HepG2 (cell line): ENCODE measurements around the gene P2RY2. TPM values are rescaled to one million over a fixed set of nuclear protein-coding genes. Genes with fewer than 3 reads are reported as not detected.

Experiments
- ATAC-seq: fragments of 200-7000 bp; cut with Tn5 transposase; 3 replicates; pipeline ENCODE4 v1.9.1; 2020; ENCODE audit warnings: mild to moderate bottlenecking, moderate library complexity
- BruUV-seq: library from RNA; stranded (reverse); fragments of 400-500 nt; replicated peaks from 2 replicates; lab custom pipeline; 2021; lab: Mats Ljungman, UMichigan
- CTCF ChIA-PET: fragments of 300-600 bp; formaldehyde crosslinking; extraction: SDS; loops from one replicate; lab custom pipeline; 2021; ENCODE audit warnings: low total read pairs, inconsistent platforms, low intra/inter-chr PET ratio; lab: Yijun Ruan, JAX
- POLR2A ChIA-PET: fragments of 350-600 bp; sonication (Branson Sonifier 250); formaldehyde crosslinking; loops from one replicate; lab custom pipeline; 2020; ENCODE audit warnings: antibody characterized with exemption, inconsistent platforms; lab: Yijun Ruan, JAX
- DNase-seq: peaks from one replicate; pipeline ENCODE4 v3.0.0-alpha.2; 2015; ENCODE audit warnings: low spot score
- FAIRE-seq: peaks from 3 replicates; lab custom pipeline; 2011; peaks lifted over from hg19 to GRCh38; lab: Jason Lieb, UNC
- H2AFZ ChIP-seq: one replicate; pipeline ENCODE4 v1.6.1; 2011; ENCODE audit warnings: low read length, inconsistent platforms
- H3K27ac ChIP-seq: fragments of 300-600 bp; 3 replicates; pipeline ENCODE4 v1.8.0; 2011; ENCODE audit warnings: mixed run types, mild to moderate bottlenecking, mixed read lengths, low read length, inconsistent platforms; ENCODE audit not compliant: insufficient read depth; ENCODE audit errors: extremely low read length
- H3K27me3 ChIP-seq, 2 experiments: fragments of 200-600 bp in 1 of 2; 2 replicates in 1 of 2; 3 replicates in 1 of 2; pipeline versions ENCODE4 v1.6.0 to v1.8.0; 2011; ENCODE audit warnings: low read length in 2 of 2, mild to moderate bottlenecking in 2 of 2, moderate library complexity in 2 of 2, inconsistent platforms in 1 of 2; ENCODE audit not compliant: insufficient read depth in 2 of 2, control insufficient read depth in 1 of 2
- H3K36me3 ChIP-seq, 2 experiments: fragments of 200-600 bp in 1 of 2; replicated peaks in 1 of 2; 2 replicates in 1 of 2; 3 replicates in 1 of 2; pipeline versions ENCODE4 v1.5.1 to v1.8.0; 2011; ENCODE audit warnings: low read length in 2 of 2, inconsistent platforms in 1 of 2; ENCODE audit not compliant: insufficient read depth in 2 of 2, control insufficient read depth in 1 of 2
- H3K4me1 ChIP-seq: 2 replicates; pipeline ENCODE4 v1.5.1; 2012; ENCODE audit warnings: low read length, inconsistent platforms; ENCODE audit not compliant: insufficient read depth
- H3K4me2 ChIP-seq: 2 replicates; pipeline ENCODE4 v1.6.0; 2011; ENCODE audit warnings: low read depth, low read length, inconsistent platforms
- H3K4me3 ChIP-seq, 3 experiments: fragments of 200-600 bp in 1 of 3; sonication (generic), shearing (Covaris generic) in 1 of 3; replicated peaks in 1 of 3; 2 replicates each; pipeline ENCODE4 v1.5.1; 2011 to 2016; ENCODE audit warnings: low read length in 3 of 3, inconsistent platforms in 2 of 3, low read depth in 2 of 3, mild to moderate bottlenecking in 2 of 3, control low read depth in 1 of 3, mixed read lengths in 1 of 3; ENCODE audit not compliant: insufficient read depth in 1 of 3
- H3K79me2 ChIP-seq: one replicate; pipeline ENCODE4 v1.6.1; 2011; ENCODE audit warnings: low read length, inconsistent platforms; ENCODE audit not compliant: insufficient read depth
- H3K9ac ChIP-seq: 2 replicates; pipeline ENCODE4 v1.6.0; 2011; ENCODE audit warnings: mild to moderate bottlenecking, low read depth, low read length, inconsistent platforms; ENCODE audit not compliant: insufficient read depth
- H3K9me3 ChIP-seq: 2 replicates; pipeline ENCODE4 v1.5.1; 2012; ENCODE audit warnings: mild to moderate bottlenecking, low read length
- H4K20me1 ChIP-seq: 2 replicates; pipeline ENCODE4 v1.6.0; 2011; ENCODE audit warnings: inconsistent platforms, mild to moderate bottlenecking, low read length, moderate library complexity; ENCODE audit not compliant: insufficient read depth
- HHEX ChIP-seq: IDR thresholded peaks from 2 replicates; pipeline ENCODE4 v1.6.1; 2016; ENCODE audit warnings: control low read depth
- KLF9 ChIP-seq: IDR thresholded peaks from 2 replicates; pipeline ENCODE4 v1.6.1; 2016; ENCODE audit warnings: low read depth
- MAFG ChIP-seq: sonication (generic); formaldehyde crosslinking; IDR thresholded peaks from 2 replicates; pipeline ENCODE4 v1.5.1; 2020; ENCODE audit warnings: mild to moderate bottlenecking, missing genetic modification reagents
- SRSF9 ChIP-seq: fragments of 200-400 bp; formaldehyde crosslinking; IDR thresholded peaks from 2 replicates; pipeline ENCODE4 v1.6.1; 2018; ENCODE audit warnings: borderline replicate concordance, mild to moderate bottlenecking, low read depth, low read length; ENCODE audit not compliant: insufficient read depth, poor library complexity, severe bottlenecking
- TBX2 ChIP-seq: sonication (generic); formaldehyde crosslinking; IDR thresholded peaks from 2 replicates; pipeline ENCODE4 v1.5.0; 2020; ENCODE audit warnings: missing genetic modification reagents, mild to moderate bottlenecking, borderline replicate concordance
- TBX3 ChIP-seq: fragments of 450-650 bp; IDR thresholded peaks from 2 replicates; pipeline ENCODE4 v1.6.1; 2017; ENCODE audit warnings: antibody characterized with exemption, mild to moderate bottlenecking, inconsistent platforms, borderline replicate concordance
- ZNF138 ChIP-seq: sonication (generic); formaldehyde crosslinking; IDR thresholded peaks from 2 replicates; pipeline ENCODE4 v1.5.0; 2020; ENCODE audit warnings: mild to moderate bottlenecking, low read depth, missing genetic modification reagents
- ZNF30 ChIP-seq: sonication (generic); formaldehyde crosslinking; IDR thresholded peaks from 2 replicates; pipeline ENCODE4 v1.5.0; 2020; ENCODE audit warnings: mild to moderate bottlenecking, missing genetic modification reagents
- ZNF33A ChIP-seq: sonication (generic); formaldehyde crosslinking; IDR thresholded peaks from 2 replicates; pipeline ENCODE4 v1.5.1; 2020; ENCODE audit warnings: missing genetic modification reagents, mild to moderate bottlenecking, moderate library complexity, borderline replicate concordance
- ZNF510 ChIP-seq: sonication (generic); formaldehyde crosslinking; IDR thresholded peaks from 2 replicates; pipeline ENCODE4 v1.4.0; 2020; ENCODE audit warnings: low read depth, mild to moderate bottlenecking, missing genetic modification reagents
- ZNF687 ChIP-seq: sonication (generic); formaldehyde crosslinking; IDR thresholded peaks from 2 replicates; pipeline ENCODE4 v1.5.1; 2020; ENCODE audit warnings: mild to moderate bottlenecking, missing genetic modification reagents, moderate library complexity
- ZNF839 ChIP-seq: sonication (generic); formaldehyde crosslinking; IDR thresholded peaks from 2 replicates; pipeline ENCODE4 v1.4.0; 2020; ENCODE audit warnings: missing genetic modification reagents, mild to moderate bottlenecking, borderline replicate concordance
- WGBS: methylation state at CpG from one replicate; pipeline ENCODE4 v1.1.6; 2017; ENCODE audit warnings: low lambda C conversion rate; 5-methylcytosine and 5-hydroxymethylcytosine counted together
- in situ Hi-C: cut with HindIII; loops from 2 replicates; pipeline ENCODE4 v1.10.0; 2017; ENCODE audit warnings: low pct_unique_long_range_greater_than_20kb; ENCODE audit not compliant: extremely low pct_ligation_motif_present
- intact Hi-C: fragments of 100-400 bp; cut with micrococcal nuclease; formaldehyde crosslinking; loops from one replicate; pipeline ENCODE4 v1.10.0; 2022; ENCODE audit not compliant: unreplicated experiment
- polyA plus RNA-seq, 8 experiments: library from polyadenylated mRNA; depleted of rRNA in 3 of 8; stranded (reverse) in 7 of 8; unstranded in 1 of 8; fragments of >200 nt; fragmentation: Illumina TruSeq in 4 of 8; extraction: Trizol in 4 of 8; gene quantifications; 2 replicates each; pipeline versions ENCODE4 v1.2.1 to v1.2.3, GENCODE V29; 2011 to 2016; ENCODE audit warnings: low read depth in 4 of 8, missing spikeins in 1 of 8, mixed read lengths in 1 of 8; ENCODE audit not compliant: insufficient read depth in 1 of 8
- total RNA-seq, 5 experiments: library from RNA; depleted of rRNA; stranded (reverse); fragments of >200 nt; fragmentation: Illumina TruSeq; extraction: Trizol; gene quantifications; 2 replicates each; pipeline ENCODE4 v1.2.3, GENCODE V29; 2016; ENCODE audit warnings: low read depth in 1 of 5
- TF ChIP-seq, protein P1 (sequence below): sonication (generic); formaldehyde crosslinking; IDR thresholded peaks from 2 replicates; pipeline ENCODE4 v1.4.0; 2020; ENCODE audit warnings: missing genetic modification reagents

The P2RY2 gene
- total and polyA plus RNA-seq, 2 of the 13 experiments (the other 11 are each of a cell fraction or from before 2014, with no cell fraction given): 0.95 to 3.1 TPM

- peaks cover 10% of the 10 kb centered on the region for H3K4me1 ChIP-seq
- H3K9ac ChIP-seq: no peak overlapping the region
- no peak overlapping the region for H3K4me2 ChIP-seq
- TF ChIP-seq SRSF9 (no peak), KLF9 (CRISPR knock-in tag) (no peak), ZNF839 (no peak), ZNF33A (no peak)
- TF ChIP-seq, protein P1, sequence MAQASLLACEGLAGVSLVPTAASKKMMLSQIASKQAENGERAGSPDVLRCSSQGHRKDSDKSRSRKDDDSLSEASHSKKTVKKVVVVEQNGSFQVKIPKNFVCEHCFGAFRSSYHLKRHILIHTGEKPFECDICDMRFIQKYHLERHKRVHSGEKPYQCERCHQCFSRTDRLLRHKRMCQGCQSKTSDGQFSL (CRISPR knock-in tag): no peak
- H3K79me2 ChIP-seq: no peaks in the 10 kb centered on the region
- POLR2A ChIA-PET: no interaction called here
- no peak for DNase-seq
- H3K27me3 ChIP-seq: peaks cover 8 to 56% of the 10 kb centered on the region in 2 experiments; a peak in 3 of 5 replicates
- no peak overlapping the region for H3K4me3 ChIP-seq
- no peaks in the 10 kb centered on the region for H3K36me3 ChIP-seq
- WGBS: 49% methylated on average over 6 of the region's 8 CpGs
- no peak overlapping the region for H2AFZ ChIP-seq
- no TSS peak for BruUV-seq
- H4K20me1 ChIP-seq: no peaks in the 10 kb centered on the region
- no peak overlapping the region for H3K27ac ChIP-seq
- no peak for ATAC-seq
- no peak for FAIRE-seq
- CTCF ChIA-PET: no interaction called here
- in situ Hi-C loops: loop anchor here (5.0 kb wide), 2 partner anchors 48 to 98 kb away; no protein-coding TSS in a partner anchor
- H3K9me3 ChIP-seq: no peaks in the 10 kb centered on the region
- intact Hi-C loops: no loop called here
Measured at GRCh38 chr11:73189315-73189714, 28.8 kb upstream of the P2RY2 start.

DNA sequence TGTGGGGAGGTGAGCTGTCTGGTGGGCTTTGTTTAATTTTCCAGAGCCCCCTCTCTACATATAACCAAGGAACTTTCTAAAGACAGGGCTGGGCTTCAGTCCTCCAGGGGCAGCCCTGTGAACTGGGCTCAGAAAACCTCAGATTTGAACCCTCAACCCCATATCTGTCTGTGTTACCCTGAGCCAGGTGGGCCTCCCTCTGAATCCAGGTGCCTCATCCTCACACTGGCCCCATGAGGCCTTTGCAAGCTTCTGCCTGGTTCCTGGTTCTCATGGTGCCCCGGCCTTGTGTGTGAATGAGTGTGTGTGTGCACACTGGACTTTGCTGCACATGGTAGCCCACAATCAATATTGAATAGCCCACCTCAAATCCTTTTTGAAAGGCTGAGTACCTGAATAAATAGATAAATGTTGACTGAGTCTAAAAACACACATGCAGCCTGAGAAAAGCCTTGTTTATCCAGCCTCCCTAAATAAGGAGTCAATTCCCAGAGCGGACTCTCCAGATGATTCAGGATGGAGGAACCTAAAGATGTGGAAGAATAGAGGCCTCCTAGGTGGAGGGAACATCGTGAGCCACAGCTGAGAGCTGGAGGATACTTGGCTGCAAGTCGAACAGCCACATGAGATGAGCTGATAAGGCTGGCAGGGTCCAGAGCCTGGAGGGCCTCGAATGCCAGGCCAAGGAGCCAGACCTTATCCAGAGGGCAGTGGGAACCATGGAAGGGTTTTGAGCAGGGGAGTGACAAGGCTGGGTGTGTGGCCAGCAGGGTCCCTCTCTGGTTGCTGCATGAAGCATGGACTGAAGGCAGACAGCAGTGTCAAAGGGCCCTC lies 28.1 kb upstream of the P2RY2 start:
- Histone ChIP-seq H3K4me2 (no peak overlapping the region), H3K9ac (no peak overlapping the region), H2AFZ (no peak overlapping the region), H3K27me3 (peaks cover 8 to 56% of the 10 kb centered on the region in 2 experiments; a peak in 3 of 5 replicates), H3K27ac (no peak overlapping the region), H3K36me3 (no peaks in the 10 kb centered on the region), H3K4me3 (no peak overlapping the region), H3K9me3 (no peaks in the 10 kb centered on the region), H3K79me2 (no peaks in the 10 kb centered on the region), H4K20me1 (no peaks in the 10 kb centered on the region), H3K4me1 (peaks cover 16% of the 10 kb centered on the region)
- WGBS: 0% methylated on average over 4 of the region's 5 CpGs
- DNase-seq (no peak), FAIRE-seq (no peak), ATAC-seq (peak; percentile 26; the same call in 2 of the 3 replicates)
- POLR2A ChIA-PET: no interaction called here
- BruUV-seq: no TSS peak
- intact Hi-C loops (no loop called here), in situ Hi-C loops (loop anchor here (5.0 kb wide), 2 partner anchors 47 to 97 kb away; no protein-coding TSS in a partner anchor)
- CTCF ChIA-PET: no interaction called here
- no peak for TF ChIP-seq MAFG (CRISPR knock-in tag)
- TF ChIP-seq ZNF138 (CRISPR knock-in tag): no peak
- no peak for TF ChIP-seq ZNF687
- peak; percentile 93 for TF ChIP-seq HHEX (CRISPR knock-in tag)
- no peak for TF ChIP-seq ZNF30 (CRISPR knock-in tag)
- TF ChIP-seq ZNF510: no peak
- peak; percentile 59; the same call in 1 of the 2 replicates for TF ChIP-seq TBX3
- peak; percentile 64 for TF ChIP-seq TBX2
